GM21367 (cell line): Measurements from ENCODE around the gene STK11IP.
A peak's percentile ranks its signal among the peaks of the same experiment; 100 is the strongest.
"Not testable (repeated sequence)": the region's sequence is repeated elsewhere in the genome, so short reads cannot be mapped to it uniquely, and the experiment has no call there.

Source experiments
- ATAC-seq: cut with Tn5 transposase; IDR thresholded peaks from one replicate; pipeline ENCODE4 v1.9.1; 2021; ENCODE audit not compliant: unreplicated experiment

Gene STK11IP

DNA sequence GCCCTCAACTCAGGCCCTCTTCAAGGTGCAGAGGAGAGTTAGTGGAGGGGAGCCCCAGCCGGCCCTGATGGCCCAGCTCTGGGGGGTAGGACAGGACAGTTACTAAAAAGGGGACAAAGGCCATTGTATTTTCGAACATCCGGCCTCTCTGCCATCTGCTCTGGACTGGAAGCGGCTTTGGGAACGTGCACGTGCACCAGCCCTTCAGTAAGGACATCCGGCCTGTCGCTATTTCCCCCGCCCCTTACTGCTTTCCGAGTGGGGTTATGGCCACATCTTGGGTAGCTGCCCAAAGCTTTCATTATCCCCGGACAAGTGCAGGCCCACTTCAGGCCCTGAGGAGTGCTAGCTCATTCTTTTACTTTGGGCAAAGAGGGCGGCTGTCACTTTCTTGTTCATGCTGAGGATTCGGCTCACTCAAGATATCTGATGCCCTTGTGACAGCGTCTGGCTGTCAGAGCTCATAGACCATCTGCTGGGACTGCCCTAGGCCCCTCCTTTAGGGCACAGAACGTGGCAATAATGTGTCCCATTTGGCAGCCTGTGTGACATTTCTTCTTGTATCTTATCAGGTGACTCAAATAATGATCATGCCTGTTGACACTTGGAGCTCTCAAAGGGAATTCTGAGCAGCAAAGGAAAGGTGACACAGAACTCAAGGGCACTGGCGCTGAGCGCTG lies 47.3 kb downstream of the STK11IP start:
- no peak for ATAC-seq

GRCh38 chr2:219645631-219646527 lies 48.2 kb downstream of the STK11IP start:
- ATAC-seq = no peak

- ATAC-seq = no peak
Measured at GRCh38 chr2:219648176-219648575, 50.5 kb downstream of the STK11IP start.

GRCh38 chr2:219648963-219649362 lies 51.3 kb downstream of the STK11IP start:
- ATAC-seq = no peak

- ATAC-seq = no peak
Measured at GRCh38 chr2:219650426-219651248, 53.0 kb downstream of the STK11IP start.

GRCh38 chr2:219651656-219652055 lies 54.0 kb downstream of the STK11IP start:
- ATAC-seq = not testable (repeated sequence)

- ATAC-seq = no peak
Measured at GRCh38 chr2:219656526-219656925, 58.9 kb downstream of the STK11IP start.

GRCh38 chr2:219658196-219658846 lies 60.7 kb downstream of the STK11IP start:
- ATAC-seq = no peak

DNA sequence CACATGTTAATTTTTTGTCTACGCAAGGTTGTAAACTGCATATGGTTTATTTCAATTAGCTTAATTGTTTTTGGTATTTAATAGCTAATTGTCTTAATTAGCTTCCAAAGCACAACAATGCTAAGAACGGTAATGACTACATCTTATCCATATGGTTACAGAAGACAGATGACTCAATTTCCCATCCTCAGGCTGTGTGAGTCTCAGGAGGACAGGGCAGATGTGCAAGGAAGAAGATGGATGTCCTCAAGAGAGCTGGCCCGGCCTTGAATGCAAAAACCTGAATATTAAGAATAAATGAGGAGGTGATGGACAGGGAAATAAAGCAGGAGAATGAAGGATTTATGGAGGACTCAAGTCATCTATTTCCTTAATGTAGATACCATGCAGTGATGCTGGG lies 61.2 kb downstream of the STK11IP start:
- ATAC-seq = no peak

DNA sequence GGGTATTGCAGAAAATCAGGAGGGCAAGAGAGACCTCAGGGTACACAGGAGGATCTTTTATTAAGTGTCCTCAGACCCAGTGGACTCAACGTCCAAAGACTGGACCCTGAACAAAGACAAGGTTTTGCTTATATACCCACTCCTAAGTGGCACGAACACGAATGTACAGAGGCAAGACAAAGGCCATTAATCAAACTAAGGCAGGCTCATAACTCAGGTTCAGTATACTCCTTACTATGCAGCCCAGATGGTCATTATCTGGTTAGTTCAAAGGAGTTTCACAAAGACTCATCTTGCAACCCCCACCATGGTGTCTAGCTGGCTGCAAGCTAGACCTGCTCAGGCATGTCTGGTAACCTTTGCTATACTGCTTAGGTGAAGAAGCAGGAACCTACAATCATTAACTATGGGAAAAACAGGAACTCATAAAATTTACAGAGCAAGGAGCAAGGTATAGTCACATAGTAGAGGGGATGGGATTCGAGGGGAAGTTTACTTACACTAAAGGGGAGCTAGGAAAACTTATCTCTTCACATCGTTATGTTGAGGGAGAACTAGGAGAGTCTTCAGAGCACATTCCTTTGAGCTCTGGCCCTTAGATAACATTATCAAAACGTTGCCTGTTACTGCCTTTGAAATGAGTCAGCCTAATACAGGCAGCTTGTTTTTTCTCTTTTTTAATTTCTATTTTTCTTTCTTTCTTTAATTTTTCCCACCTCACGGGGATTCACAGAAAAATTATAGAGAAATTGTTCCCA lies 63.7 kb downstream of the STK11IP start:
- ATAC-seq = peak; percentile 81

- ATAC-seq = no peak
Measured at GRCh38 chr2:219661955-219662395, 64.3 kb downstream of the STK11IP start.

DNA sequence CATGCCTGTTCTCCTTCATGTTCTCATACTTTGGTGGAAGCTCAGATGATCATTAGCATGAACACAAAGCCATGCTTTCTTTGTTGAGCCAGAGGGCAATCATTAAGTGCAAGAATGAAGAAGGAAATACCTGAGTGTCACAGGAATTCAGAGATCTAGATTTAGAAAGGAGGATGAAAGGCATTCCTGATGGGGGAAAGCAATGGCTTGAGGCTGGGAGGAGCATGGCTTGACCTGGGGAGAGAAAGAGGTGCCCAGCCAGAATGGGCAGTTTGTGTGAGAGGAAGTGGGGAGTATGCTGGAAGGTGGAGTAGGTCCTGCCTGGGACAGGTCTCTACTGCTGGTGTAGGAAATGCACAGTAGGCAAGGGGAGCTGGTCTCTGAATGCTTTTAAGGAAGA lies 64.9 kb downstream of the STK11IP start:
- no peak for ATAC-seq

- no peak for ATAC-seq
Measured at GRCh38 chr2:219663116-219663762, 65.6 kb downstream of the STK11IP start.

DNA sequence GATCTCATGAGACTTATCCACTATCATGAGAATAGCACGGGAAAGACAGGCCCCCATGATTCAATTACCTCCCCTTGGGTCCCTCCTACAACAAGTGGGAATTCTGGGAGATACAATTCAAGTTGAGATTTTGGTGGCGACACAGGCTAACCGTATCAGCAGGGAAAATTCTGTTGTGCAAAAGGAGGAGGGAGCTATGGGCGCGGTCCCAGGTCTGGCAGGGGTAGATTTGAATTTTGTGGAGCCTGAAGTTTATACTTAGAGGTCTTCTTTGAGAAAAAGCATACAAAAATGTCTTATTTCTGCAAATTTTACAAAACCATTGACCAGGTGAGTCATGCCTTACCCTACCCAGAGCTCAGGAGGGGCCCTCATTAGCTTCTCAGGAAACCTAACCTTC lies 66.4 kb downstream of the STK11IP start:
- ATAC-seq = no peak

GRCh38 chr2:219664944-219665343 lies 67.3 kb downstream of the STK11IP start:
- ATAC-seq = no peak

GRCh38 chr2:219665926-219666325 lies 68.3 kb downstream of the STK11IP start:
- no peak for ATAC-seq
